Bone marrow (tissue), 2 donors: ENCODE results near the gene NKD1.

Experiments used
- DNase-seq, 2 donors: peaks; one replicate each; lab custom pipeline; 2025; lab: John Stamatoyannopoulos, UW

The NKD1 gene

DNA sequence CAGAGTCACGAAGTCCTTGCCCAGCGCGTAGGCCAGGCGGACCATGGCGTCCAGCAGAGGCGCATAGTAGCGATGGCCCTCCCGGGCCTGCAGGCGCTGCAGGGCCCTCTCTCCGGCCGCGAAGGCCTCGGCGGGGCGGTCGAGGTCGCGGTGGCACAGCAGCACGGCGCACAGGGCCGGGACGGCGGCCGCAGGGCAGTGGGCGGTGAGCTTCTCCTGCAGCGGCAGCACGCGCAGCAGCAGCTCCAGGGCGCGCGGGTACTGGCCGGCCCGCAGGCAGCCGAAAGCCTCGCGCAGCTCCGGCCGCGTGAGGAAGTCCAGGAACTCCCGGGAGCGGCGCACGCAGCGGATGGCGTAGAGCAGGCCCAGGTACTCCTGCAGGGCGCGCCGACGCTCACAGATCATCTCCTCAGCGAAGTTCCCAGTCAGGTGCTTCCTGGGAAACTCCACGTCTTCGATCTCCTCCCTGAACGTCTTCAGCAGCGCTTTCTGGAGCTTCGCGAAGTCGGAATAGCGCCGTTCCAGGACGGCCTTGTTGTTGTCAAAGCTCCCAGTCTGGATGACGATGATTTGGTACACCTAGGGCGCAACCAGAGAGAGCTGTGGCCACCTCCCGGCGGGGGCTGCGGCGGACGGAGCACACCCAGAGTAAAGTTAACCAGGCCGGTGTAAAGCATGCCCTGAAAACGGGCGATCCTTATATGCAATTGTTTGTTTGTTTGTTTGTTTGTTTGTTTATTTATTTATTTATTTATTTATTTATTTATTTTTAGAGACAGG lies 125.5 kb downstream of the NKD1 start:
- no peak for DNase-seq

DNA sequence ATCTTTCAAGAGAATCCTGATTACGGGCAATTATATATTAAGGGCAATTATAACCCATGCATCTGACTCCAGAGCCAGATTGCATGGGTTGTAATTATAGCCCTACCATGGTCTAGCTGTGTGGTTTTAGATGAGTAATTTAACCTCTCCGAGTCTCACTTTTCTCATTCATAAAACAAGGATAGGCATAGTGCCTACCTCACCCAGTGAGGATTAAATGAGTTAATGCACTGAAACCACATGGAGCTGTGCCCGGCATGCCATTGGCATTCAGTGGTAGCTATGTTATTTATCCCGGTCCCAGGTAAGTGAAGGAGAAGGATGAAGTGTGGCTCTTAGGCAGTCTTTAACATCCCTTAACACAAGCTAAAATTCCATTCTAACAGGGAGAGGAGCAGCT lies 126.6 kb downstream of the NKD1 start:
- no peak for DNase-seq

DNA sequence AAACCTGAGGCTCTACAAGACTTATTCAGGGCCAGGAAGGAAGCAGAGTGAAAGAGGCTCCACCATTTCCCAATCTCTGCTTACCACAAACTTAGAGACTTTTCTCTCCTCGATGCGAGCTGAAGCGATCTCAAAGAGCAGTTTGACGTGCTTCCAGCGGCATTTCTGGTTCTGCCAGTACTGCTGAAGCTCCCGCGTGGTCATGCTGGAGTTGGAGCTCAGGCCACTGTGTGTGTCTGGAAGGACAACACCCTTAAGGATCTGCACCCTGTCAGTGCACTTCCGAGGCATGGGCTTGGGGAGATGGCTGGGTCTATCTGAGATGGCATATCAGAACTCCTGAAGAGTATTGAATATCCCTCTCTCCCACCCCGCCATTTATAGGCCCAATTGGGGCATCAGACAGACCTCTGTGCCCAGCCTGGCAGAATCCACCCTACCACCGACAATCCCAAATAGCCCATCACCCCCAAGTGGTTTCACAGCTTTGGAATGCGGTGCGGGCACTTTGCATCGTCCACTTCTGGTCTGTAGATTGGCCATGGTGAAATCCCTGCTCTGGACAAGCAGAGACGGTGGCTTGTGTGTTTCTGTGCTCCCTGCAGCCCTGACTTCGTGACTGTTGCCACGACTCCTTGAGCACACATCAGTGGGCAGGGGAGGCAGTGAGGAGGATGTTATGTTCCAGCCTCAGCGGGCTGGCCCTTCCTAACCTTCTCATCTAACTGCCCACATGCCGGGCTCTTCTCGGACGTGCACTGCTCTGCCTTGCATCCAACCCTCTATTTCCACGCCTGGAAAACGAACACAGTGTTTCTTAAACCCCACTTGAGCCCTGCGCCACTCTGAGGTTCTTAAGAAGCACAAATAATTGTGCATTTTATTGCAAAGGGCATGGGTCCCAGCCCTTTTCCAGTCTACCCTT lies 127.8 kb downstream of the NKD1 start:
- no peak for DNase-seq

GRCh38 chr16:50676684-50677225 lies 128.6 kb downstream of the NKD1 start:
- DNase-seq = no peak

DNA sequence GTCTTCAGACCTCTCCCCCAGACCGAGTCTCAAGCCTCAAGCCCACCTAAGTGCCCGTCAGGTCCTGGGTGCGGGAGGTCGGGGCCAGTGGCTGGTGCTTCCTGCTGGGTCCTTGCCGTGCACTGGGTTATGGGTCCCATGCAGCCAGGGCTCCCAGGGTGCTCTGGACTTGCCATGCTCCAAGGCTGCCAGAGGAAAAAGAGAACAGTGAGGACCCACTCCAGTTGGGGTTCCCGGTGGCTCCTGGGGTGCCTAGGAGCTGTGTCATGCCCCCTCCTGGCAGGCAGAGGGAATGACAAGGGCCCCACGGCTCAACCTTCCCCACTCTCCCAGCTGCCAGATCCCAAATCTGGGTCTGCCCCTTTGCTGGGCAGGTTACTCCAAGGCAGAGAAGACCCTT lies 129.2 kb downstream of the NKD1 start:
- DNase-seq = no peak

DNA sequence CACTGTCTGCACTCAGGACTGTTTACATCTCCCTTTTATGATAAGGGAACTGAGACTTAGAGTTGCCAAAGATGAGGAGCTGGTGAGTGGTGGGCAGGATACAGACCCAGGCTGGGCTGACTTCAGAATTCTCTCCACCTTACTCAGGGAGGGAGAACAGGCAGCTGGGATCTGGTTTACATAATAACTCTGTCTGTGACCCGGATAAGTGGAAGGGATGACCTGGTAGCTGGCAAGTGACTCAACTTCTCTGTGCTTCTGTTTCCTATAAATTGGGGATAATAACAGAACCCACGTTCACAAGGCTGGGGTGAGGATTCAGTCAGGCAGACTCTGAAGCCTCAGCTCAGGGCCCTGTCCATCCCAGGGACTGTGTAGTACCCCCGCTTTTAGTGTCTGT lies 130.3 kb downstream of the NKD1 start:
- DNase-seq = no peak

GRCh38 chr16:50679266-50679665 lies 131.1 kb downstream of the NKD1 start:
- no peak for DNase-seq

DNA sequence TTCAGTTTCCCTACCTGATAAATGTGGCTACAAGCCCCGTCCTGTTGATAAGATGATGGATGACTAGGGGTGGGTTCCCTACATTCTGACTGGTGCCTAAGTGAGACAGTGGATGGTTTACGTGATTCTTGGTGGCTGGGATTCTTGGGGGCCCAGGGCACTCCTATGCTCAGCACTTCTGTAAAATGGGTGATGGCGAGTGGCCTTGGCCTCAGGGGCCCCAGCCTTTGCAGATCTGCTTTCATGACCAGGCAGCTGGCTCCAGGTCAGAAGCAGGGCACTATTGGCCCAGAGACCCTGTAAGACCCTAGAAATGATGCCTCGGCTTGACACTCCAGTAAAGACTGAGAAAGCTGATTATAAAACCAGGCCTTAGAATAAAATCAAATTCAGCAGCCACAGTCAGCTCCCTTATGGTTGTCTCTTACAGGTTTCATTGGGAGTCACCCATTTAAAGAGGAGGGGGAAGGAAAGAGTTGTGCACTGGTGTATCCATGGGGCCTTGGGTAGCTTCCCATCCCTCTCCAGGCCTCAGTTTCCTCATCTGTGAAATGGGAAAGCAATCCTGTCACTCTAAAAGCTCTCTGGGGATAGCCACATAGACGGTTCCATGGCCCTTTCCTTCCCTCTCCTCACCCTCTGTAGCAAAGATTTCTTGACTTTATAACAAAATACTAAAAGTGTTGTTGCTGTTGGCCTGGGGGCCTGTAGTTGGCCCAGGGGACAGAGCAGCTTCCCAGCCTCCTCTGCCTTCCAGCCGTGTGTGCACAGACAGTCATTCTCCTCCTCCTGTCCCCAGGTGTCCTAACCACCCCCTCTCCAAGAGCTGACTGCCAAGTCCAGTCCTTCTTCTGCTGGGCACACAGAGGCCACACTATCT lies 131.7 kb downstream of the NKD1 start:
- no peak for DNase-seq

GRCh38 chr16:50680556-50680893 lies 132.3 kb downstream of the NKD1 start:
- DNase-seq = no peak

- DNase-seq = peak; percentile 20 to 68
Measured at GRCh38 chr16:50681021-50681885, 133.1 kb downstream of the NKD1 start, which contains the start of gene SNX20. Gene SNX20, minus strand, starts transcription at chr16:50681312. Its CDS starts 3,786 bp downstream, at chr16:50677526.

- DNase-seq = peak; percentile 46 to 80
Measured at GRCh38 chr16:50683689-50684374, 135.6 kb downstream of the NKD1 start.

DNA sequence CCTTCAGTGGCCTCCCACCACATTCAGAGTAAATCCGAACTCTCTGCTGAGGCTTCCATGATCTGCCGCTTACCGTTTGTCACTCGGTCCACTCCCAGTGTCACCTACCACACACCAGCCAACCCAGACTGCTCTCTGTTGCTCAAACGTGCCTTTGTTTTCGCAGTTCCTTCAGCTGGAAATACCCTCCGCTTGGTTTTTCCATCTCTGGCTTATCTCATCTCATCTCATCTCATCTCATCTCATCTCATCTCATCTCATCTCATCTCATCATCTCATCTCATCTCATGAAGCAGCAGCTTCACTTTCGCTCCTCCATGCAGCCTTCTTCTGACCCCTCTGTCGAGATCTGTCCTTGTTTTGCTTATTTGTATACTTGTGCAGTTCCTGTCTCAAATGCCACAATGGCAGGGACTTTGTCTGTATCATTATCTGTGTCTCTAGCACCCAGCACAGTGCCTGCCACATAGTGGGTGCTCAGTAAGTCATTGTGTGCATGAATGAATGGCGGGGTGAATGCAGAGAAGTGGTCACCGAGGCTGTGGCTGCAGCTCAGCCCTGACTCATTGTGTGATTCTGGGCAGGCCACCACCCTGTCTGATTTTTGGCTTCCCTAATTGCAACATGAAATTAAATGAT lies 136.7 kb downstream of the NKD1 start:
- DNase-seq = no peak

DNA sequence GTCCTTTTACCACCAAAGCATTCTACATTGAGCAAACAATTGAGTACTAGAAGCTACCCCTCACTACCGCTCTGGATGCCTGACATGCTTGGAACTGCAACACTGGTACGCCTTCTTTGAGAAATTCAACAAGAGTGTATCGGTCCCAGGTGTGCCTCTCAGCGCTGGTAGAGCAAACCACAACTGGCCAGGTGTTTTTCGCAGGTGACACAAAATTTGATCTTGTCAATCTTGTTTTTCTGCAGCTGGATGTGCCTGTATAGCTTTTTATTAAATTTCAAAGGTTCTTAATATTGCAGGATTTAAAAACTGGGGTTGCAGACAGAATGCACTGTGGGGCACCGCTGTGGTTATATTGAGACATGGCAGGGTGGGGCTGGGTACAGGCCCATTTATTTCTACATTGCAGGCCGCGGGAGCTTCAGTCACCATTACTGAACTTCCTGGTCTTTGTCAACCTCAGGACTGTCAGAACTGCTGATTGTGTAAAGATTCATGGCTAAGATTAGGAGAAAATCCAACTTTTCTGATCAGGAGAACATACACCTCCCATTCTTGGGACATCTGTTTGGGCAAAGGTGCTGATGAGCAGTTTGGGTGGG lies 137.4 kb downstream of the NKD1 start:
- DNase-seq = peak in 1 of 2 donors; percentile 43

- no peak for DNase-seq
Measured at GRCh38 chr16:50688083-50688482, 139.9 kb downstream of the NKD1 start.

DNA sequence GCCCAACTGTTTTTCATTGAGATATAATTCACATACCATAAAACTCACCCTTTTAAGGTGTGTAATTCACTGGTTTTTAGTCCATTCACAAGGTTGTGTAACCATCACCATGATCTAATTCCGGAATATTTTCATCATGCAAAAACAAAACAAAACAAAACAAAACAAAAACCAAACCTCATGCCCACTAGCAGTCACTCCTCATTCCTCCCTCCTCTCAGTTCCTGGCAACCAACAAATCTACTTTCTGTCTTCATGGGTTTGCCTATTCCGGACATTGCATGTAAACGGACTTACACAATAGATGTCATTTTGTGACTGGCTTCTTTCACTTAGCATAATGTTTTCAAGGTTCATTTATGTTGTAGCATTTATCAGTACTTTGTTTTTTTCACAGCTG lies 140.7 kb downstream of the NKD1 start:
- DNase-seq = no peak

- no peak for DNase-seq
Measured at GRCh38 chr16:50690177-50690576, 142.0 kb downstream of the NKD1 start.

- DNase-seq = no peak
Measured at GRCh38 chr16:50692644-50692998, 144.4 kb downstream of the NKD1 start.

GRCh38 chr16:50692999-50693781 lies 145.0 kb downstream of the NKD1 start, which contains the start of gene NOD2:
Gene NOD2, plus strand, starts transcription at chr16:50693606. Its CDS starts 5,890 bp downstream, at chr16:50699496.
- DNase-seq = no peak
